Peyer's patch (tissue), 4 donors: Measurements from ENCODE around the gene FGD1.

Source experiments
- POLR2A ChIP-seq, 2 donors: fragments of 450-650 bp; IDR thresholded peaks; one replicate each; pipeline ENCODE4 v1.5.1; 2017; ENCODE audit warnings: antibody characterized with exemption in 2 of 2, mild to moderate bottlenecking in 2 of 2, moderate library complexity in 2 of 2
- TF ChIP-seq, protein P1 (sequence below), 6 experiments: fragments of 450-650 bp in 4 of 6; fragments of 200-600 bp in 2 of 6; sonication (generic) in 1 of 6; IDR thresholded peaks; one replicate each; pipeline ENCODE4 v1.5.1; 2017 to 2019; ENCODE audit warnings: antibody characterized with exemption in 6 of 6, mild to moderate bottlenecking in 3 of 6, moderate library complexity in 1 of 6

DNA sequence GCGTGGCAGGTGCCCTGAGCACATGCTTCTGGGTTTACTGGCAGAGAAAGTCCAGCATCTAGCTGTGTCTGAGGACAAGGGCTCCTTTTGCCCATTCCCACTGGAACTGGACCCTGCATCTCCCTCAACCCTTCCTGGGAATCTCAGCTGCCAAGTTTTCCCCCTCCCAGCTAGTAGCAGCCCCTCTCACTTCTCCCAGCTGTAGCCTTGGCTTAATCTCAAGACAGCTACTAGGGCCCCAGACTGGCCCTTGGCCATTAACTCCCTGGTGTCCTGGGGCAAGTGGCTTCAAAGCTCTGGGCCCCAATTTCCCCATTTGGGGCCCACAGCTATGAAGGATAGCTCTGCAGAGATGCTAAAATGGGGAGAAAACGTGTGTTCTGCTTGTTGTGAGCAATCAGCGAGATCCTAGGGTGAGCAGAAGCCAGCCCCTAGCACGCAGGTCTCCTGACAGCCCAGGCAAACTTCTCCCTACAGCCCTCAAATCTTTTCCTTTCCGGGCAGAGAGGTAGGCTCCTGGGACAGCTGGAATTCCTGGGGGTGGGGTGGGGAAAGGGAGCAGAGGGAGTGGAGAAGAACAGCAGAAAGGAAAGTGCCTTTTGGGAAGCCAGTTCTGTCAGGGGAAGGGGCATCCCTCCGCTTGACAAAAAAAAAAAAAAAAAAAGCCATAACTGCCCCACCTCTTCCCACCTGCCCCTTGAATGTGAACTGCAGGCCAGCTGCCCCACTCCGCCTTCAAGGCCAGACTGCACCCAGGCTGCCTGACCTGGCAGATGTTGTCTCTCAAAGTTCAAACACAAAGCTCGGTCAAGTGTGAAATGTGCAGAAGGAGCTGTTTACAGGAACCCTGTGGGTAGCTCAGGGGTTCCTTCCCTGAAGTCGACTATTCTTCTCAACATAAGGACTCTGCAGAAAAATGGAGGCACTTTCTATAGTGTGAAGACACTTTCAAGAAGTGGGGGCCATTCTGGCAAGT, 16.6 kb downstream of the FGD1 start:
- TF ChIP-seq, protein P1, sequence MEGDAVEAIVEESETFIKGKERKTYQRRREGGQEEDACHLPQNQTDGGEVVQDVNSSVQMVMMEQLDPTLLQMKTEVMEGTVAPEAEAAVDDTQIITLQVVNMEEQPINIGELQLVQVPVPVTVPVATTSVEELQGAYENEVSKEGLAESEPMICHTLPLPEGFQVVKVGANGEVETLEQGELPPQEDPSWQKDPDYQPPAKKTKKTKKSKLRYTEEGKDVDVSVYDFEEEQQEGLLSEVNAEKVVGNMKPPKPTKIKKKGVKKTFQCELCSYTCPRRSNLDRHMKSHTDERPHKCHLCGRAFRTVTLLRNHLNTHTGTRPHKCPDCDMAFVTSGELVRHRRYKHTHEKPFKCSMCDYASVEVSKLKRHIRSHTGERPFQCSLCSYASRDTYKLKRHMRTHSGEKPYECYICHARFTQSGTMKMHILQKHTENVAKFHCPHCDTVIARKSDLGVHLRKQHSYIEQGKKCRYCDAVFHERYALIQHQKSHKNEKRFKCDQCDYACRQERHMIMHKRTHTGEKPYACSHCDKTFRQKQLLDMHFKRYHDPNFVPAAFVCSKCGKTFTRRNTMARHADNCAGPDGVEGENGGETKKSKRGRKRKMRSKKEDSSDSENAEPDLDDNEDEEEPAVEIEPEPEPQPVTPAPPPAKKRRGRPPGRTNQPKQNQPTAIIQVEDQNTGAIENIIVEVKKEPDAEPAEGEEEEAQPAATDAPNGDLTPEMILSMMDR (IDR thresholded peaks at IDR 0.05): no peak
- TF ChIP-seq POLR2A (IDR thresholded peaks at IDR 0.05): no peak
